Pancreas (tissue), 10 donors: Measurements from ENCODE around the gene SOCS6. TPM values are rescaled to one million over a fixed set of nuclear protein-coding genes. Genes with fewer than 3 reads are reported as not detected.

Experiments
- ATAC-seq, 4 donors: fragments of 200-7000 bp; cut with Tn5 transposase; one replicate each; pipeline versions ENCODE4 v1.8.0 to v1.9.1; 2020; ENCODE audit warnings: mild to moderate bottlenecking in 4 of 4, moderate library complexity in 4 of 4
- DNase-seq, 6 donors: peaks; one replicate each; pipeline ENCODE4 v3.0.0-alpha.2; 2020
- FAIRE-seq: peaks from 2 replicates; lab custom pipeline; 2012; peaks lifted over from hg19 to GRCh38; lab: Jason Lieb, UNC
- H3K27ac ChIP-seq, 4 donors: fragments of 200-600 bp; sonication (generic); 1 replicate in 3 of 4; 2 replicates in 1 of 4; pipeline versions ENCODE4 v1.5.0 to v1.8.0; 2020
- H3K27me3 ChIP-seq, 4 donors: fragments of 200-600 bp; one replicate each; pipeline ENCODE4 v1.8.0; 2021
- H3K36me3 ChIP-seq, 3 donors: fragments of 200-600 bp; sonication (generic) in 1 of 3; one replicate each; pipeline versions ENCODE4 v1.5.0 to v1.8.0; 2020 to 2021
- H3K4me1 ChIP-seq, 3 donors: fragments of 200-600 bp; one replicate each; pipeline ENCODE4 v1.8.0; 2021
- H3K4me3 ChIP-seq, 4 donors: fragments of 200-600 bp; sonication (generic) in 2 of 4; one replicate each; pipeline versions ENCODE4 v1.5.0 to v1.8.0; 2020 to 2021
- H3K9me3 ChIP-seq, 4 donors: fragments of 200-600 bp; one replicate each; pipeline ENCODE4 v1.8.0; 2021
- WGBS, 2 donors: extraction: QIAGEN DNeasy Blood & Tissue Kit; methylation state at CpG; one replicate each; pipeline ENCODE4 v1.1.7; 2013; 5-methylcytosine and 5-hydroxymethylcytosine counted together
- intact Hi-C, 3 donors: fragments of 100-400 bp; cut with DNase I; formaldehyde crosslinking; loops; one replicate each; pipeline versions ENCODE4 v1.11.1 to v1.14.2; 2022
- polyA plus RNA-seq, 2 donors: library from polyadenylated mRNA; stranded (reverse); fragments of 200-250 nt; gene quantifications; one replicate each; pipeline ENCODE4 v1.2.3, GENCODE V29; 2013
- total RNA-seq, 6 donors: library from RNA; stranded (reverse); fragmentation: NEBNext Ultra II Directional in 4 of 6; extraction: Animal tissue kit (Norgen Biotek cat#: 25700) in 4 of 6; gene quantifications; one replicate each; pipeline versions ENCODE4 v1.2.1 to v1.2.4, GENCODE V29; 2021 to 2023
- TF ChIP-seq, protein P1 (sequence below), 4 donors: fragments of 200-600 bp; sonication (generic) in 3 of 4; IDR thresholded peaks; one replicate each; pipeline versions ENCODE4 v1.5.0 to v1.8.0; 2021; ENCODE audit warnings: antibody characterized with exemption in 4 of 4
- donor health status: healthy with polysubstance abuse.
- donor health status: DM: no; HTN: no; CAD: no; lungs with moderate emphysema.
- donor health status: DM: no; HTN: no; CAD: no.
- donor health status: control.
- donor health status: control.
- donor health status: Bipolar disorder and iron deficiency.
- donor health status: DM: yes; HTN: yes; CAD: no.
- donor health status: DM: no; HTN: no; CAD: no.
- donor health status: DM: no; HTN: no; CAD: no.
- donor health status: DM: yes; HTN: yes; CAD: no.

SOCS6 gene
- total and polyA plus RNA-seq, 8 donors, result 3.0 to 18.8 (median 8.0) TPM

DNA sequence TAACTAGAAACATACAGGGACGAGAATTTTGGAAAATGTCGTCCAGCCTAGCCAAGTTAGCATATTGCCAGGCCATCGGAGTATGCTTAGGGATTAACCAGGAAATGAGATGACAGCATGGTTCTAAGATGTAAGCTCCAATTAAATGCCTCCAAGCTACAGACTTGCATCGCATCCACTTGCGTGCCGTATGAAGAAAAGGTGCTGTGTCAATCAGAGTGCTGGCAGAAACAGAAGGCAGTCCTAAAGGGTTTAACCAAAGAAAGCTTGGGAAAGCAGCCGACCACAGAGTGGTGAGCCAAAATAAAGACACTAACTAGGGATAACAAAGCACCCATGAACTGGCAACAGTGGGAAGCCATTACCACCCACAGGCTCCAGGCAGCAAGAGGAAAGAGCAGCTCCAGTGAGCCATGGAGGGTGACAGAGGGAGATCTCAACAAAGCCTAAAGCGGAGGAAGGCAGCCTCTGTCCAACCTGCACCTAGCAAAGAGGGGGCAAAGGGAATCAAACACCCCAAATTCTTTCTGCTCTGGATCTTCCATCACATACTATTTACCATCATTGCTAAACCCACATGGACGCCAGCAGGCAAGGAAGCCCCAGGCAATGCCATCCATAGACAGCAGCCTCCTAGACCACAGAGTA, 27.6 kb upstream of the SOCS6 start:
- FAIRE-seq (no peak), DNase-seq (no peak), ATAC-seq (no peak)
- WGBS, 2 donors, result 86 to 93% methylated on average over 9 of the region's 9 CpGs
- Histone ChIP-seq H3K9me3 (no peaks in the 10 kb centered on the region), H3K4me3 (no peak overlapping the region), H3K4me1 (no peaks in the 10 kb centered on the region), H3K36me3 (no peaks in the 10 kb centered on the region), H3K27ac (no peak overlapping the region), H3K27me3 (no peaks in the 10 kb centered on the region)
- intact Hi-C loops, result no loop called here
- TF ChIP-seq, protein P1, sequence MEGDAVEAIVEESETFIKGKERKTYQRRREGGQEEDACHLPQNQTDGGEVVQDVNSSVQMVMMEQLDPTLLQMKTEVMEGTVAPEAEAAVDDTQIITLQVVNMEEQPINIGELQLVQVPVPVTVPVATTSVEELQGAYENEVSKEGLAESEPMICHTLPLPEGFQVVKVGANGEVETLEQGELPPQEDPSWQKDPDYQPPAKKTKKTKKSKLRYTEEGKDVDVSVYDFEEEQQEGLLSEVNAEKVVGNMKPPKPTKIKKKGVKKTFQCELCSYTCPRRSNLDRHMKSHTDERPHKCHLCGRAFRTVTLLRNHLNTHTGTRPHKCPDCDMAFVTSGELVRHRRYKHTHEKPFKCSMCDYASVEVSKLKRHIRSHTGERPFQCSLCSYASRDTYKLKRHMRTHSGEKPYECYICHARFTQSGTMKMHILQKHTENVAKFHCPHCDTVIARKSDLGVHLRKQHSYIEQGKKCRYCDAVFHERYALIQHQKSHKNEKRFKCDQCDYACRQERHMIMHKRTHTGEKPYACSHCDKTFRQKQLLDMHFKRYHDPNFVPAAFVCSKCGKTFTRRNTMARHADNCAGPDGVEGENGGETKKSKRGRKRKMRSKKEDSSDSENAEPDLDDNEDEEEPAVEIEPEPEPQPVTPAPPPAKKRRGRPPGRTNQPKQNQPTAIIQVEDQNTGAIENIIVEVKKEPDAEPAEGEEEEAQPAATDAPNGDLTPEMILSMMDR (IDR thresholded peaks at IDR 0.05), result no peak

DNA sequence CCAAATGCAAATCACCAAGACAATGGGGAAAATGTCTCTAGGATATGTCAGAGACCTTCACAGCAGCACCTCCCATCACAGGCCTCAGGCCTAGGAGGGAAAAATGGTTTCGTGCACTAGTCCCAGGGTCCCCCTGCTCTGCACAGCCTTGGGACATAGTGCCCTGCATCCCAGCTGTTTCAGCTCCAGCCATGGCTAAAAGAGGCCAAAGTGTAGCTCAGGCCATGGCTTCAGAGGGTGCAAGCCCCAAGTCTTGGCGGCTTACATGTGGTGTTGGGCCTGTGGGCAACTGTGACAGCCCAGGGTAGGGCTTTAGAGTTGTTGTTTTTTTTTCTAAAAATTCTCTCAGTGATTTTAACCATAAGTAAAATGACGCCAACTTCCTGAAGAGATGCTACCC, 25.5 kb upstream of the SOCS6 start:
- no peak for ATAC-seq
- intact Hi-C loops, result no loop called here
- Histone ChIP-seq H3K9me3 (no peaks in the 10 kb centered on the region), H3K27ac (no peak overlapping the region), H3K36me3 (no peaks in the 10 kb centered on the region), H3K4me3 (no peak overlapping the region), H3K4me1 (no peaks in the 10 kb centered on the region), H3K27me3 (no peaks in the 10 kb centered on the region)
- TF ChIP-seq, protein P1 (IDR thresholded peaks at IDR 0.05), result no peak
- 58 to 64% methylated on average over 3 of the region's 3 CpGs for WGBS, 2 donors
- DNase-seq, result no peak
- FAIRE-seq, result no peak

DNA sequence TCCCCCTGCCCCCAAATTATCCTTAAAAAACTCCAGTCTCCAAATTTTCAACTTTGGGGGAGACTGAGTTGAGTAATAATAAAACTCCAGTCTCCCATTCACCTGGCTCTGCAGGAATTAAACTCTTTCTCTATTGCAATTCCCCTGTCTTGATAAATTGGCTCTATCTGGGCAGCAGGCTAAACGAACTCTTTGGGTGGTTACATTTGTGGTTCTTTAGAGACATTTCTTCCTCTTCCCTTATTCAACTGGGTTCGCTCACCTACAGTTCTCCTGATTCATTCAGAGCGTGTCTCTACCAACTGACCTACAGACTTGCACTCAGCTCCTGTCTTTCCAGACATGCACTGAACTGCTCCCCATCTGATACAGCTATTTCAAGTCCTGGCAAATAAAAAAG, 17.1 kb upstream of the SOCS6 start:
- Histone ChIP-seq H3K27me3 (no peaks in the 10 kb centered on the region), H3K4me1 (no peaks in the 10 kb centered on the region), H3K36me3 (no peaks in the 10 kb centered on the region), H3K4me3 (no peak overlapping the region), H3K27ac (no peak overlapping the region), H3K9me3 (no peaks in the 10 kb centered on the region)
- DNase-seq (no peak), FAIRE-seq (no peak), ATAC-seq (no peak)
- intact Hi-C loops, result no loop called here
- 77 to 82% methylated on average over 3 of the region's 3 CpGs for WGBS, 2 donors
- TF ChIP-seq, protein P1 (IDR thresholded peaks at IDR 0.05), result no peak

DNA sequence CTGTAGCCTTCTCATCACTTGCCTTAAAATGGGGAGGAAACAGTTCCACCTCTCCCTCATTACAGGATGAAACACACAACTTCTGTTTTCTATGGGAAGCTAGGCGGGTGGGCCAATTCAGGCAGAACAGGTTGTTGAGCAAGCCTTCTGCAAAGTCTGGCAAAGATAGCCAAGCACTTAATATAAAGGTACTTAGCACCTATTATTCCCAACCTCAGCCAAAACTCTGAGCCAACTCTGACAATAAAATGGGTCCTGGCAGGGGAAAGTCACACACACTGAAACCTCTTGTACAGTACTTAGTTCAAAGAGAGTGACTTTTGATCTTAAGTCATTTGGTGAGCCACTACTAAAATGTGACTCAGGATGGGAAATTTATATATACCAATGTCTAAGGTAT, 15.8 kb upstream of the SOCS6 start:
- FAIRE-seq (no peak), DNase-seq (no peak), ATAC-seq (no peak)
- Histone ChIP-seq H3K4me3 (no peak overlapping the region), H3K9me3 (no peaks in the 10 kb centered on the region), H3K36me3 (no peaks in the 10 kb centered on the region), H3K27me3 (no peaks in the 10 kb centered on the region), H3K27ac (no peak overlapping the region), H3K4me1 (no peaks in the 10 kb centered on the region)
- WGBS, 2 donors, result 87 to 97% methylated on average over 1 of the region's 1 CpG
- intact Hi-C loops, result no loop called here
- TF ChIP-seq, protein P1 (IDR thresholded peaks at IDR 0.05), result no peak

DNA sequence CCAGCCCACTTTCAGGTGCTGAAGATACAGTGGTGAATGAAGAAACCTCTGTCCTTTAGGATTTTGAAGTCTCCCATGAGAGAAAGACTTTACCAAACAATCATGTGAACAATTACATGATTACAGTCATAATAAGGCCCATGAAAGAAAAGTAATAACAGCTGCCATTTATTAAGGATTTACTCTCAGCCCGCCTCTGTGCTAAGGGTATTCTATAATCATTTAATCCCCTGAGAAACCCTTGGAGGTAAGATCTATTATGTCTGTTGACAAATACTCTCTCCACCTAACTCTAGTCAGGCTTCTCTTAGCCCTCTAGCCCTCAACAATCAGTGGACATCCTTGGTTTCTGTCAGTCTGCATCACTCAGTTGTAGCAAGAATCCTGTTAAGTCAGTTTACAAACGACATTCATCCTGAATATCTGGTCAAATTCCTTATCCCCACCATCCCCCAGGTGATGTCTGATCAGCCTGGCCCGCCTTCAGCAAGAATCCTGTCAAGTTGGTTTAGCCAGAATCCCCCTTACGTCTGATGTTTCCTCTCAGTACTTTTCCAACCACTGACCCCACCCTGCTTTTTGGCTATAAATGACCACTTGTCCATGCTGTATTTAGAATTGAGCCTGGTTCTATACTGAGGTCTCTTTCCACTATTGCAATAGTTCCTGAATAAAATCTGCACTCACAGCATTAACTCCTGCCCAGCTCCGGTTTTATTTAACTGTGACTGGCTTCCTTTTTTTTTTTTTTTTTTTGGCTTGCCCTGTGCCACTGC, 12.2 kb upstream of the SOCS6 start:
- ATAC-seq, result peak in 1 of 4 donors; percentile 35
- WGBS, 2 donors, result 63 to 70% methylated on average over 5 of the region's 5 CpGs
- TF ChIP-seq, protein P1 (IDR thresholded peaks at IDR 0.05), result no peak

More for the DNA sequence above, 12.2 kb upstream of the SOCS6 start:
- intact Hi-C loops, result no loop called here
- DNase-seq, result no peak
- no peak for FAIRE-seq
- Histone ChIP-seq H3K36me3 (no peaks in the 10 kb centered on the region), H3K9me3 (no peaks in the 10 kb centered on the region), H3K4me1 (no peaks in the 10 kb centered on the region), H3K4me3 (no peak overlapping the region), H3K27ac (no peak overlapping the region), H3K27me3 (no peaks in the 10 kb centered on the region)
